SK-N-SH treated with all-trans-retinoic acid at 6 μM for 48 hours (cell line): Measurements from ENCODE around the gene MALRD1.

Experiments used
- ARNTL ChIP-seq: fragments of 450-650 bp; formaldehyde crosslinking; IDR thresholded peaks from 2 replicates; pipeline ENCODE4 v1.5.0; 2020; ENCODE audit warnings: low read depth, mild to moderate bottlenecking, moderate library complexity, borderline replicate concordance
- RARB ChIP-seq: fragments of 250-450 bp; sonication (Bioruptor Pico); IDR thresholded peaks from 2 replicates; pipeline ENCODE4 v1.8.0; 2021; ENCODE audit warnings: mild to moderate bottlenecking, moderate library complexity
- TOX ChIP-seq: fragments of 250-450 bp; sonication (Bioruptor Pico); IDR thresholded peaks from 2 replicates; pipeline ENCODE4 v1.8.0; 2021; ENCODE audit warnings: mild to moderate bottlenecking, moderate library complexity, borderline replicate concordance
- ZC3H10 ChIP-seq: fragments of 250-450 bp; sonication (Bioruptor Pico); IDR thresholded peaks from 2 replicates; pipeline ENCODE4 v1.5.1; 2021; ENCODE audit warnings: mild to moderate bottlenecking, moderate library complexity
- ZFP3 ChIP-seq: fragments of 250-450 bp; sonication (Bioruptor Pico); IDR thresholded peaks from 2 replicates; pipeline ENCODE4 v1.5.0; 2020; ENCODE audit warnings: mild to moderate bottlenecking, moderate library complexity
- ZNF565 ChIP-seq: fragments of 450-650 bp; formaldehyde crosslinking; conservative IDR thresholded peaks from 2 replicates; pipeline ENCODE4 v1.5.0; 2020; ENCODE audit warnings: low read depth, mild to moderate bottlenecking, moderate library complexity
- ZNF70 ChIP-seq: fragments of 450-650 bp; formaldehyde crosslinking; IDR thresholded peaks from 2 replicates; pipeline ENCODE4 v1.5.0; 2020; ENCODE audit warnings: mild to moderate bottlenecking, moderate library complexity
- TF ChIP-seq, protein P1 (sequence below): fragments of 250-450 bp; sonication (Bioruptor Pico); IDR thresholded peaks from 2 replicates; pipeline ENCODE4 v1.8.0; 2021; ENCODE audit warnings: low read depth, mild to moderate bottlenecking, moderate library complexity, borderline replicate concordance
- TF ChIP-seq, protein P2 (sequence below): fragments of 250-450 bp; sonication (Bioruptor Pico); IDR thresholded peaks from 2 replicates; pipeline ENCODE4 v1.8.0; 2020; ENCODE audit warnings: mild to moderate bottlenecking, moderate library complexity, borderline replicate concordance

DNA sequence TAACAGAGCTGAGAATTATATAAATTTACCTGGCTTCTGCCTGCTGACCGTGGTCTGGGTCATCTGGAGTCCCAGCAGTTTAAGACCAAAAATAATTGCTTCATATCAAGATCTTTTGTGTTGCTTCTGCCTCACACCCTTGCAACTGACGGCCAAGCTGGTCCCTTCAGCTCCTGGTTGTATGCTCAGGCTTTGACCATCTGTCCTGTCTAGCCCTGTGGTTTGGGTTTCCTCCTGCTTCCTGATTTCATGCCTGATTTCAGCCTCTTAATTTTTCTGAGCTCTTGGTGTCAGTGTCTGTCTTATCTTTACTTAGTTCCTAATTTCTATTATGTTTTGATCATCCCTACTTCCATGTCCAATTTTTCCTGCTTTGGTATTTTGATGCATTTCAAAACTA lies 679.8 kb downstream of the MALRD1 start:
- TF ChIP-seq ZNF565 (CRISPR knock-in tag) = no peak
- TF ChIP-seq ZFP3 (CRISPR knock-in tag) = no peak
- TF ChIP-seq, protein P1, sequence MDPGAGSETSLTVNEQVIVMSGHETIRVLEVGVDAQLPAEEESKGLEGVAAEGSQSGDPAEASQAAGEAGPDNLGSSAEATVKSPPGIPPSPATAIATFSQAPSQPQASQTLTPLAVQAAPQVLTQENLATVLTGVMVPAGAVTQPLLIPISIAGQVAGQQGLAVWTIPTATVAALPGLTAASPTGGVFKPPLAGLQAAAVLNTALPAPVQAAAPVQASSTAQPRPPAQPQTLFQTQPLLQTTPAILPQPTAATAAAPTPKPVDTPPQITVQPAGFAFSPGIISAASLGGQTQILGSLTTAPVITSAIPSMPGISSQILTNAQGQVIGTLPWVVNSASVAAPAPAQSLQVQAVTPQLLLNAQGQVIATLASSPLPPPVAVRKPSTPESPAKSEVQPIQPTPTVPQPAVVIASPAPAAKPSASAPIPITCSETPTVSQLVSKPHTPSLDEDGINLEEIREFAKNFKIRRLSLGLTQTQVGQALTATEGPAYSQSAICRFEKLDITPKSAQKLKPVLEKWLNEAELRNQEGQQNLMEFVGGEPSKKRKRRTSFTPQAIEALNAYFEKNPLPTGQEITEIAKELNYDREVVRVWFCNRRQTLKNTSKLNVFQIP (CRISPR knock-in tag) = no peak
- no peak for TF ChIP-seq TOX (CRISPR knock-in tag)
- TF ChIP-seq, protein P2, sequence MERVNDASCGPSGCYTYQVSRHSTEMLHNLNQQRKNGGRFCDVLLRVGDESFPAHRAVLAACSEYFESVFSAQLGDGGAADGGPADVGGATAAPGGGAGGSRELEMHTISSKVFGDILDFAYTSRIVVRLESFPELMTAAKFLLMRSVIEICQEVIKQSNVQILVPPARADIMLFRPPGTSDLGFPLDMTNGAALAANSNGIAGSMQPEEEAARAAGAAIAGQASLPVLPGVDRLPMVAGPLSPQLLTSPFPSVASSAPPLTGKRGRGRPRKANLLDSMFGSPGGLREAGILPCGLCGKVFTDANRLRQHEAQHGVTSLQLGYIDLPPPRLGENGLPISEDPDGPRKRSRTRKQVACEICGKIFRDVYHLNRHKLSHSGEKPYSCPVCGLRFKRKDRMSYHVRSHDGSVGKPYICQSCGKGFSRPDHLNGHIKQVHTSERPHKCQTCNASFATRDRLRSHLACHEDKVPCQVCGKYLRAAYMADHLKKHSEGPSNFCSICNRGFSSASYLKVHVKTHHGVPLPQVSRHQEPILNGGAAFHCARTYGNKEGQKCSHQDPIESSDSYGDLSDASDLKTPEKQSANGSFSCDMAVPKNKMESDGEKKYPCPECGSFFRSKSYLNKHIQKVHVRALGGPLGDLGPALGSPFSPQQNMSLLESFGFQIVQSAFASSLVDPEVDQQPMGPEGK (CRISPR knock-in tag) = no peak
- no peak for TF ChIP-seq ZC3H10 (CRISPR knock-in tag)
- no peak for TF ChIP-seq RARB (CRISPR knock-in tag)
- TF ChIP-seq ARNTL (CRISPR knock-in tag) = no peak
- no peak for TF ChIP-seq ZNF70 (CRISPR knock-in tag)
